GM20431 (cell line): ENCODE measurements around the gene B3GALT4.

Experiments used
- in situ Hi-C: fragments of 300-500 bp; cut with MseI, MboI; formaldehyde crosslinking; loops from one replicate; pipeline ENCODE4 v1.15.0; 2020; ENCODE audit warnings: low sequenced_read_pairs; ENCODE audit not compliant: unreplicated experiment

Gene B3GALT4

DNA sequence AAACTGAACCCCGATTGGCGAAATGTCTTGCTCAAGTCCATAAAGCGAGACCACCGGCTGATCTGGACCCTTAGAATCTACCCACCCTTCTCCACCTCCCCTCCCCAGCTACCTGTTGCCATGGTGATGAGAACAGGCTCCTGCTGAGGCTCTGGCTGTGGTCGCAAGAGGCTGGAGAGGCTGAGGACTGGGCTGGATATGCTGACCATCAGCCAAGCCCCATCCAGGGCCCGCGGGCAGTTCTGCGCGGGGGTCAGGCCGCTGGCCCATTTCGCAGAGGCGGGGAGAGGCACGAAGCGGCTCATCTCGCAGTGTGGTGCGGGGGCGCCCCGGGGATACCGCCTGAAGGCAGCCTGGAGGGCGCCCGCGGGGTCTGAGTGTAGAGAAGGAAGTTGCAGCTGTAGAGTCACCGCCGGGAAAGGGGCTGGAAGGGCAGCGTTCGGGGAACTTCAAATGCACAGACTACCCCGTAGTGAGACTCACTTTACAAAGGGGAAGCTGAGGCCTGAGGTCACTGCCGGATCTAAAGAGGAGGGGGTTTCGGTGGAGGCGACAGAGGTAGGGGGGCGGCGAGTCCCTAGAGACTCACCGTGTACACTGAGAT lies 36.3 kb downstream of the B3GALT4 start:
- in situ Hi-C loops, result no loop called here

GRCh38 chr6:33313709-33314514 lies 37.0 kb downstream of the B3GALT4 start, which contains the start of gene TAPBP:
TSS of gene TAPBP (minus strand) at chr6:33314078. CDS start at chr6:33314041, 37 bp downstream.
- in situ Hi-C loops, result no loop called here

DNA sequence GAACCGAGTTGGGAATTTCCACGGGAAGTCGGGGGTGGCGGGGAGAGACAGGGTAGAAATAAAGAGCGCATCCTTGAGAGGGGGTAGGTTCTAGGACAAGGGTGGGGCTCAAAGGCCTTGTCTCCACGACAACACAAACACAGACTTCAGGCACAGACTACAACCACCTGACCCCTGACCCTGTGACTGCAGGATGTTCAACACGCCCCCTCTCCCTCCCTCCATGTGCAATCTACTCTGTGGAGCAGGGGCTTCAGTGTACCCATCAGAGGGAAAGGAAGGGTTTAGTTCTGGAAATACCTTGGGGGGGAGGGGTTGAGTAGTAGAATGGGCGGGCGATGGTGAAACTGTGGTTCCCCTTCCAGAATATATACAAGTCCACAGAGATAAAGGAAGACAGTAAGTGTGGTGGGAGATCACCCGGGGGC lies 37.6 kb downstream of the B3GALT4 start:
- in situ Hi-C loops, result no loop called here

DNA sequence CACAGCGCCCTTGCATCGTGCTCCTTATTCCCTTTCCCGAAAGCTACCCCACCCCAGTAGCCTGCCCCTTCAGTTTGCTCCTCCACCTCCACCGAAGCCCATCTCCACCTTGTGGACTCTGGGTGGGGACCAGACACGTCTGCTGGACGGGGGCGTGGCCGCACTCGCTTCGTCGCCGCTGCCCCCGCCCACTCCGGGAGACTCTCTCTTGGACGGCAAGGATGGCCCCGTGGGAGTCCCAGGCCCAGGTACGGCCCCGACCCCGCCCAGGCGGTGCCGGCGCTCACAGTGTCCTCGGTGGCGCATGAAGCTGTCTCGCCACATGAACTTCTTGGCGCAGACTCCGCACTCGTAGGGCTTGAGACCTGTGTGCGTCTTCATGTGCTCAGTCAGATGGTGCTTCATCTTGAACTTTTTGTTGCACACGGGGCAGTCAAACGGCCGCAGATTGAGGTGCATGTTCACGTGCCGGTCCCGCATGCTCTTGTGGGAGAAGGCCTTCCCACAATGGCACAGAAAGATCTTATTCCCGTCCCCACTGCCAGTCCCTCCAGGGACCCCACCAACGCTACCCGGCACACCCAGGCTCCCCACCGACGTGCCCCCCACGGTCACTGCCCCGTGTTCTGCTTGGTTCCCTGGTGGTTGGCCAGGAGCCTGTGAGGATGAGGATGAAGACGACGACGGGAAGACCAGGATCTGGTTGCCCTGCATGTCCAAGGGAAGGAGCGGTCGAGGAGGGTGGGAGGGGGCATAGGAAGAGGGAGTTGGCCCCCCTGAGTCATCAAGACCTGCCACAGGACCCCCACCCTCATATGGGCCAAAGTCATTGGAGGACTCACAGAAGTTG lies 38.2 kb downstream of the B3GALT4 start:
- in situ Hi-C loops, result no loop called here

GRCh38 chr6:33315793-33316602 lies 39.1 kb downstream of the B3GALT4 start:
- in situ Hi-C loops, result no loop called here

DNA sequence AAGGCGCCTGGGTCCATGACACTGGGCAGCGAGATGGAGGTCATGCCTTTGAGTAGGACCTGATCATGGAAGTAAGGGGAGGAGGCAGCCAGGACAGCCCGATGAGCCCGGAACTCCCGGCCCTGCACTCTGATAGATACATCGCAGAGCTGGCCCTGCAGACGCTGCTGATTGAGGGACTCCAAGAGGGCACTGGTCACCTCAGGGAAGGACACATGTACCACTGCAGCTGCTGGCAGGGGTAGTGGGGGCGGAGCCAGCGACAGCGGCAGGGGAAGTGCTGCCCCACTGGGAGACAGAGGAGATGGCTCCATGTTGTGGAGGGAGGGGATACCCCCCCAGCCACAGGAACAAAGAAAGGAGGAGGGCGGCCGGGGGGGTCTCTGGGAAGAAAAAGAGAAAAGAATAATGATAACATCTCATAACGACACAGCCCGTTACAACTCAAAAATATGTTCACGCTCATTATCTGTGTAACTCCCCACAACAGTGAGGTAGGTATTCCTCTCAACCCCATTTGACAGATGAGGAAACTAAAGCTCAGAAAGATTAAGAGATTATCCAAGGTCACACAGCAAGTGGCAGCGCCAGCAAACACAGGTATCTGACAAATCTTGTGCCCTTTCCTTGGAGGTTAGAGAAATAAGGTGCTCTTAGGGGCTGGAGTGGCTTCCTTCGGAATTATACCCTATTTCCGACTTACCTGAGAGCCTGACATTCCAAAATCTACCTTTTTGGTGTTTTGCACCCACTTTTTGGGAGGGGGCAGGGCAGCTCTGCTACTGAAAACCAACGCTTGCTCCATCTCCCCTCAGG lies 39.9 kb downstream of the B3GALT4 start:
- in situ Hi-C loops, result no loop called here

DNA sequence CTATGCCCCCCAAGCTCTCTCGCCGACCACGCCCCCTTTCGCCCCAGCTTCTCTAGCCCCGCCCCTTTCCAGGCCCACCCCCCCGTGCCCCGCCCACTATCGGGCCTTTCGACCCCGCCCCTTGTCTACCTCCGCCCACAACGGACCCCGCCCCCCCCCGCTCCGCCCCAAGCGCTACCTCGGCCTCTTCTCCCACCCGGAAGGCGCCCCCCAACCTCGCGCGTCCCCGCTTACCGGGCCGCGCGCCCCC lies 40.4 kb downstream of the B3GALT4 start:
- in situ Hi-C loops, result no loop called here

DNA sequence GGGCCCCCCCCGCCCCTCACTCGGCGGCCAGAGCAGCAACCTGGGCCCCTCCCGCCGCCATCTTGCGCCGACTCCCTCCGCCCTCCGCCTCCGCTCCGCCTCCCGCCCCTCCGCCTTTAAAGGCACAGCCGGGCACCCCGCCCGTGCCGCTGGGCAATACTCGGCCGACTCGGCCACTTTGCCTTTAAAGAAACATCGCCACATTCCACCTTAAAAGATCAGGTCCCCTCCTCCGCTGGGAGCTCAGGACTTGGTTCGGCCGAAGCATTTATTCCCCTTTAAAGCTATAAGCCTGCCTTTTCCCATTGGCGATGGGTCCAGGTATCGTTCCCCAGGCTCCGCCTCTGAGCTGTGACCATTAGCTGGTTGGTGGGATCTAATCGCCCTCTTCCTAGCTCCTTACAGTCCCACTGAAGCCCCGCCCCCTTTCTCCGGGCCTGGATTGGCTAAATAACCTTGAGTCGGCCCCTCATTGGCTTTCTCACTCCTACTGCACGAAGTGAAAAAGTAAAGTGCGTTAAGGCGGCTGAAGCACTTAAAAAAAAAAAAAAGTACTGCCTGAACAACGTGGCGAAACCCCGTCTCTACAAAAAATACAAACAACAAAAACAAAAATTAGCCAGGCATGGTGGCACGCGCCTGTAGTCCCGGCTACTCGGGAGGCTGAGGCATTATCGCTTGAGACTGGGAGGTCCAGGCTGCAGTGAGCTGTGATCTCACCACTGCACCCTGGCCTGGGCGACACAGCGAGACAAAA lies 40.9 kb downstream of the B3GALT4 start, which contains the start of gene ZBTB22:
ZBTB22 (minus strand) TSS at position 76 of the 757 bp plus-strand sequence. CDS start 828 bp downstream, outside the sequence.
- in situ Hi-C loops, result no loop called here

- in situ Hi-C loops, result no loop called here
These were observed 41.6 kb downstream of the B3GALT4 start for GRCh38 chr6:33318426-33319073.

DNA sequence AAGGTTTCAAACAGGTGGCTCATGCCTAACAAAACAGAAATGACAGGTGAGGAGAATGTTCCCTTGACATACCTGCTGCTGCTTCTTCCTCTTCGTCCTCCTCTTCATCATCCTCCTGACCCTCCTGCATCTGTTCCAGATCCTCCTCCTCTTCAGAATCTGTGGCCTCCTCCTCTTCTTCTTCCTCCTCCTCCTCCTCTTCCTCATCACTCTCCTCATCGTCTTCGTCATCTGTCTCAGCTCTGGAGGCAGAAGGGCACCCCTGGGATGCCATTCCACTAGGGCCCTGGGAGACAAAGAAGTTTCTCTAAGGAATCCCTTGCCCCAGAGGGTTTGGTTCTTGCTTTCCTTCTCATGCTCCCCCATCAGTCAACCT lies 43.0 kb downstream of the B3GALT4 start:
- in situ Hi-C loops, result no loop called here

GRCh38 chr6:33320315-33321181 lies 43.6 kb downstream of the B3GALT4 start:
- in situ Hi-C loops, result no loop called here

GRCh38 chr6:33321227-33321626 lies 44.3 kb downstream of the B3GALT4 start:
- in situ Hi-C loops, result no loop called here

DNA sequence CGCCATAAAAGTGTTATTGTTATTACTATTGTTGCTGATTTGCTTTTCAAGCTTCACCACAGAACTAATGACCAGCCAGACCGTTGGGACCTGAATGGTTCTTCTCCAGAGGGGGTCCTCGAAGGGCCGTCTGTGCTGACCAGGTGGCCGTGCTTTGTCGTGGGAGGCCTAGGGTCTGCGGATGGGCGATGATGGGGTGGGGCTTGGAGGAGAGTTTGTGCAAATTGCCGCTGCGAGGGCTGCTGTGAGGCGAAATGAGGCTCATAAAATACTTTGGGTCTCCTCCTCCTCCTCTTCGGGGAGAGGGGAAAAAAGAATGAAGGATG lies 46.7 kb downstream of the B3GALT4 start:
- in situ Hi-C loops, result no loop called here

DNA sequence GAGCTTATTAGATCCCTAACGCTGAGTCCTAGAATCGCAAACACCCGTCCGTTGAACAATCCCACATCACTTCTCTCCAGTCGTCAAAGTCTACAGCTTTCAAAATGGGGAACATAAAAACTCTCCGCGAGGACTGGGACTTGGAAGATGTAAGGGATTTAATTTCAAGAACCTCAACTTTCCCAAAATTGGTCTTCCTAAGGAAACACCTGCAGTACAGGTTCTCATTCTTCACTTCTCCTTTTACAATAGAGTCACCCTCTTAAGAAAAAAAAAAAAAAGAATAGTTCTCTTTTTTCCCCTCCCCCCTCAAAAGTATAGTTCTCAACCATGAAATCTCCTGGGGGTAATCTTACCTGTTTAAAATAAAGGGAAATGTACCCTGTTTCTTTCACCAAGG lies 47.2 kb downstream of the B3GALT4 start:
- in situ Hi-C loops, result no loop called here
